SK-N-SH (cell line): Measurements from ENCODE around the gene PSMD13.

Experiments
- CTCF ChIP-seq: fragments of 200-600 bp; sonication (generic); IDR thresholded peaks from 2 replicates; pipeline ENCODE4 v1.6.1; 2017; ENCODE audit warnings: antibody characterized with exemption, mild to moderate bottlenecking, moderate library complexity
- POLR2AphosphoS5 ChIP-seq: IDR thresholded peaks from 2 replicates; pipeline ENCODE4 v1.6.1; 2012; ENCODE audit warnings: low read depth, low read length

GRCh38 chr11:256952-257737 lies 20.4 kb downstream of the PSMD13 start:
- TF ChIP-seq POLR2AphosphoS5 (no peak), CTCF (no peak)
